Tibial nerve (tissue), 4 donors: ENCODE results near the gene ASAP3. TPM values are rescaled to one million over a fixed set of nuclear protein-coding genes. Genes with fewer than 3 reads are reported as not detected.

Experiments
- DNase-seq, 2 donors: peaks; one replicate each; pipeline ENCODE4 v3.0.0-alpha.2; 2019; ENCODE audit warnings: low spot score in 2 of 2
- H3K27ac ChIP-seq, 4 donors: fragments of 200-600 bp; sonication (generic) in 3 of 4; one replicate each; pipeline ENCODE4 v1.5.1; 2017 to 2019; ENCODE audit warnings: mild to moderate bottlenecking in 1 of 4
- H3K27me3 ChIP-seq, 2 donors: fragments of 200-600 bp; sonication (generic) in 1 of 2; one replicate each; pipeline versions ENCODE4 v1.5.1 to v1.6.0; 2017 to 2019
- H3K36me3 ChIP-seq, 3 donors: fragments of 200-600 bp; sonication (generic); one replicate each; pipeline ENCODE4 v1.5.1; 2018 to 2019
- H3K4me1 ChIP-seq, 4 donors: fragments of 200-600 bp; sonication (generic) in 3 of 4; one replicate each; pipeline ENCODE4 v1.5.1; 2017 to 2019
- H3K4me3 ChIP-seq, 4 donors: fragments of 200-600 bp; sonication (generic) in 3 of 4; one replicate each; pipeline ENCODE4 v1.5.1; 2017 to 2019; ENCODE audit warnings: mild to moderate bottlenecking in 1 of 4, moderate library complexity in 1 of 4
- H3K9me3 ChIP-seq, 4 donors: fragments of 200-600 bp; sonication (generic) in 3 of 4; one replicate each; pipeline ENCODE4 v1.5.1; 2017 to 2019
- CTCF ChIP-seq, 5 experiments: fragments of 200-600 bp in 3 of 5; fragments of 450-650 bp in 2 of 5; sonication (generic) in 3 of 5; IDR thresholded peaks; one replicate each; pipeline ENCODE4 v1.5.1; 2016 to 2019; ENCODE audit warnings: antibody characterized with exemption in 5 of 5, mild to moderate bottlenecking in 3 of 5, moderate library complexity in 2 of 5
- EP300 ChIP-seq, 2 donors: sonication (generic); formaldehyde crosslinking; IDR thresholded peaks; one replicate each; pipeline ENCODE4 v1.6.1; 2017; ENCODE audit warnings: antibody characterized with exemption in 2 of 2, mild to moderate bottlenecking in 1 of 2
- POLR2A ChIP-seq, 2 donors: fragments of 450-650 bp; IDR thresholded peaks; one replicate each; pipeline ENCODE4 v1.6.1; 2017; ENCODE audit warnings: antibody characterized with exemption in 2 of 2, mild to moderate bottlenecking in 2 of 2, moderate library complexity in 2 of 2
- WGBS, 2 donors: methylation state at CpG; one replicate each; pipeline ENCODE4 v1.1.5; 2018; 5-methylcytosine and 5-hydroxymethylcytosine counted together
- total RNA-seq, 4 donors: library from RNA; depleted of rRNA; stranded (reverse); fragments of >200 nt; gene quantifications; one replicate each; pipeline ENCODE4 v1.1.0, GENCODE V29; 2016

ASAP3 gene
- total RNA-seq, 4 donors from 2014 or later = 79.8 to 140 (median 117) TPM

GRCh38 chr1:23422941-23423340 lies 61.0 kb downstream of the ASAP3 start:
- H3K27ac ChIP-seq = peak overlapping the region; percentile 10 to 79 (median 74)
- H3K9me3 ChIP-seq = no peaks in the 10 kb centered on the region
- H3K36me3 ChIP-seq = peaks cover 0 to 2% (median 0%) of the 10 kb centered on the region in 3 donors
- DNase-seq = peak in 1 of 2 donors; percentile 16
- peaks cover 0 to 42% (median 22%) of the 10 kb centered on the region in 4 donors for H3K4me1 ChIP-seq
- peak overlapping the region in 2 of 4 donors; percentile 57 to 69 for H3K4me3 ChIP-seq
- no peak for TF ChIP-seq POLR2A (IDR thresholded peaks at IDR 0.05)
- TF ChIP-seq EP300 (IDR thresholded peaks at IDR 0.05) = no peak
- TF ChIP-seq CTCF (IDR thresholded peaks at IDR 0.05) = no peak
- 58 to 68% methylated on average over 5 to 6 of the region's 6 CpGs for WGBS, 2 donors
- H3K27me3 ChIP-seq = no peaks in the 10 kb centered on the region

GRCh38 chr1:23422241-23422877 lies 61.6 kb downstream of the ASAP3 start:
- Histone ChIP-seq H3K4me3 (peak overlapping the region in 1 of 4 donors; percentile 9), H3K27ac (peak overlapping the region in 3 of 4 donors; percentile 71 to 79 (median 77)), H3K36me3 (peaks cover 0 to 2% (median 0%) of the 10 kb centered on the region in 3 donors), H3K9me3 (no peaks in the 10 kb centered on the region), H3K27me3 (no peaks in the 10 kb centered on the region), H3K4me1 (peaks cover 0 to 42% (median 22%) of the 10 kb centered on the region in 4 donors)
- DNase-seq = peak; percentile 46 to 53
- TF ChIP-seq EP300 (IDR thresholded peaks at IDR 0.05) (no peak), POLR2A (IDR thresholded peaks at IDR 0.05) (no peak), CTCF (IDR thresholded peaks at IDR 0.05) (no peak)
- 8 to 11% methylated on average over 7 to 15 of the region's 15 CpGs for WGBS, 2 donors

- Histone ChIP-seq H3K27ac (peak overlapping the region in 3 of 4 donors; percentile 66 to 79 (median 77)), H3K4me1 (peaks cover 0 to 42% (median 22%) of the 10 kb centered on the region in 4 donors)
- 33 to 37% methylated on average over 6 of the region's 6 CpGs for WGBS, 2 donors
These were observed 62.2 kb downstream of the ASAP3 start for GRCh38 chr1:23421753-23422240.

GRCh38 chr1:23421343-23421742 lies 62.6 kb downstream of the ASAP3 start:
- Histone ChIP-seq H3K9me3 (no peaks in the 10 kb centered on the region), H3K4me3 (no peak overlapping the region), H3K27me3 (no peaks in the 10 kb centered on the region), H3K36me3 (peaks cover 0 to 12% (median 0%) of the 10 kb centered on the region in 3 donors), H3K27ac (peak overlapping the region in 2 of 4 donors; percentile 66 to 77), H3K4me1 (peaks cover 0 to 42% (median 22%) of the 10 kb centered on the region in 4 donors)
- 69 to 78% methylated on average over 3 of the region's 3 CpGs for WGBS, 2 donors
- no peak for TF ChIP-seq EP300 (IDR thresholded peaks at IDR 0.05)
- TF ChIP-seq POLR2A (IDR thresholded peaks at IDR 0.05) = no peak
- TF ChIP-seq CTCF (IDR thresholded peaks at IDR 0.05) = no peak
- DNase-seq = no peak

More at GRCh38 chr1:23421753-23422240, 62.2 kb downstream of the ASAP3 start:
- Histone ChIP-seq H3K27me3 (no peaks in the 10 kb centered on the region), H3K36me3 (peaks cover 0 to 8% (median 0%) of the 10 kb centered on the region in 3 donors), H3K9me3 (no peaks in the 10 kb centered on the region), H3K4me3 (no peak overlapping the region)
- DNase-seq = peak in 1 of 2 donors; percentile 37
- no peak for TF ChIP-seq POLR2A (IDR thresholded peaks at IDR 0.05)
- peak in 1 of 2 donors; percentile 22 for TF ChIP-seq EP300 (IDR thresholded peaks at IDR 0.05)
- peak in 2 of 5 experiments; percentile 21 to 43 for TF ChIP-seq CTCF (IDR thresholded peaks at IDR 0.05)

- TF ChIP-seq CTCF (IDR thresholded peaks at IDR 0.05) = no peak
- H3K4me3 ChIP-seq = no peak overlapping the region
- H3K27me3 ChIP-seq = no peaks in the 10 kb centered on the region
- H3K27ac ChIP-seq = no peak overlapping the region
- H3K4me1 ChIP-seq = peaks cover 0 to 42% (median 22%) of the 10 kb centered on the region in 4 donors
- H3K36me3 ChIP-seq = peaks cover 0 to 12% (median 0%) of the 10 kb centered on the region in 3 donors
- no peaks in the 10 kb centered on the region for H3K9me3 ChIP-seq
- 87 to 97% methylated on average over 3 of the region's 3 CpGs for WGBS, 2 donors
- no peak for DNase-seq
These were observed 63.2 kb downstream of the ASAP3 start for GRCh38 chr1:23420778-23421177.
